HCT116 (cell line): ENCODE data around the gene THADA. TPM values are rescaled to one million over a fixed set of nuclear protein-coding genes. Genes with fewer than 3 reads are reported as not detected.

Source experiments
- ATAC-seq: fragments of 200-7000 bp; cut with Tn5 transposase; 2 replicates; pipeline ENCODE4 v1.9.1; 2020; ENCODE audit warnings: mild to moderate bottlenecking, moderate library complexity
- BruUV-seq: library from RNA; stranded (reverse); fragments of 400-500 nt; replicated peaks from 2 replicates; lab custom pipeline; 2021; lab: Mats Ljungman, UMichigan
- CTCF ChIA-PET: fragments of 300-600 bp; sonication (Branson Sonifier 250); formaldehyde crosslinking; loops from one replicate; lab custom pipeline; 2021; ENCODE audit warnings: antibody characterized with exemption; lab: Charles Lee
- POLR2A ChIA-PET: fragments of 300-600, 350-600 bp; sonication (Branson Sonifier 250); formaldehyde crosslinking; loops from one replicate; lab custom pipeline; 2021; ENCODE audit warnings: antibody characterized with exemption; lab: Charles Lee
- RAD21 ChIA-PET, 2 experiments: fragments of 300-600 bp; sonication (Branson Sonifier 250); formaldehyde crosslinking; loops; one replicate each; lab custom pipeline; 2023; ENCODE audit warnings: low total read pairs in 2 of 2; ENCODE audit not compliant: uncharacterized antibody in 2 of 2, unreplicated experiment in 2 of 2, low non-redundant PET in 1 of 2; lab: Charles Lee
- DNase-seq: peaks from one replicate; pipeline ENCODE4 v3.0.0-alpha.2; 2010; ENCODE audit warnings: low read depth, low spot score
- H2AFZ ChIP-seq: fragments of 200-600 bp; shearing (Covaris generic), sonication (generic); 2 replicates; pipeline ENCODE4 v1.6.1; 2017; ENCODE audit warnings: low read depth, mixed run types, mixed read lengths, antibody characterized with exemption, low read length; ENCODE audit not compliant: poor library complexity, severe bottlenecking
- H3K27ac ChIP-seq: 2 replicates; pipeline ENCODE4 v1.5.1; 2012; ENCODE audit warnings: low read depth, low read length
- H3K27me3 ChIP-seq: fragments of 200-600 bp; sonication (generic); 2 replicates; pipeline ENCODE4 v1.6.1; 2016; ENCODE audit warnings: mixed run types, low read length, mixed read lengths; ENCODE audit not compliant: insufficient read depth
- H3K36me3 ChIP-seq, 2 experiments: fragments of 200-500 bp in 1 of 2; fragments of 200-600 bp in 1 of 2; sonication (Bioruptor generic) in 1 of 2; sonication (generic) in 1 of 2; 2 replicates each; pipeline versions ENCODE4 v1.5.1 to v1.6.1; 2014 to 2016; ENCODE audit warnings: low read length in 2 of 2, inconsistent platforms in 1 of 2, mixed read lengths in 1 of 2, mixed run types in 1 of 2; ENCODE audit not compliant: insufficient read depth in 2 of 2, control insufficient read depth in 1 of 2
- H3K4me1 ChIP-seq, 2 experiments: fragments of 200-600 bp in 1 of 2; sonication (generic) in 1 of 2; 2 replicates each; pipeline versions ENCODE4 v1.5.1 to v1.6.1; 2012 to 2017; ENCODE audit warnings: low read length in 2 of 2, inconsistent platforms in 1 of 2, mild to moderate bottlenecking in 1 of 2, mixed read lengths in 1 of 2, mixed run types in 1 of 2, moderate library complexity in 1 of 2; ENCODE audit not compliant: insufficient read depth in 2 of 2, control insufficient read depth in 1 of 2
- H3K4me2 ChIP-seq: fragments of 200-600 bp; sonication (generic); 2 replicates; pipeline ENCODE4 v1.6.1; 2017; ENCODE audit warnings: mixed run types, low read length, mixed read lengths
- H3K4me3 ChIP-seq, 2 experiments: fragments of 200-600 bp in 1 of 2; sonication (generic) in 1 of 2; replicated peaks in 1 of 2; 2 replicates each; pipeline ENCODE4 v1.5.1; 2011 to 2016; ENCODE audit warnings: low read length in 2 of 2, control low read depth in 1 of 2, low read depth in 1 of 2, mild to moderate bottlenecking in 1 of 2, mixed read lengths in 1 of 2, mixed run types in 1 of 2
- H3K79me2 ChIP-seq: fragments of 200-600 bp; sonication (generic); 2 replicates; pipeline ENCODE4 v1.6.1; 2017; ENCODE audit warnings: mild to moderate bottlenecking, mixed run types, low read length, moderate library complexity, mixed read lengths; ENCODE audit not compliant: insufficient read depth
- H3K9ac ChIP-seq: fragments of 200-600 bp; sonication (generic); 2 replicates; pipeline ENCODE4 v1.6.1; 2016; ENCODE audit warnings: low read length, mixed read lengths
- H3K9me2 ChIP-seq: fragments of 200-600 bp; sonication (generic), shearing (Covaris generic); 2 replicates; pipeline ENCODE4 v1.6.1; 2017; ENCODE audit warnings: mixed run types, mild to moderate bottlenecking, moderate library complexity; ENCODE audit not compliant: insufficient read depth
- H3K9me3 ChIP-seq, 2 experiments: fragments of 200-500 bp in 1 of 2; fragments of 200-600 bp in 1 of 2; sonication (Bioruptor generic) in 1 of 2; sonication (generic) in 1 of 2; 2 replicates each; pipeline ENCODE4 v1.6.1; 2014 to 2017; ENCODE audit warnings: low read length in 2 of 2, mixed read lengths in 2 of 2, inconsistent platforms in 1 of 2, low read depth in 1 of 2, mild to moderate bottlenecking in 1 of 2, mixed run types in 1 of 2, moderate library complexity in 1 of 2; ENCODE audit not compliant: control insufficient read depth in 1 of 2, insufficient read depth in 1 of 2
- H4K20me1 ChIP-seq: fragments of 200-600 bp; sonication (generic), shearing (Covaris generic); 2 replicates; pipeline ENCODE4 v1.6.1; 2017; ENCODE audit warnings: mixed run types, mild to moderate bottlenecking, moderate library complexity; ENCODE audit not compliant: insufficient read depth
- ATF3 ChIP-seq: IDR thresholded peaks from 2 replicates; pipeline ENCODE4 v1.6.1; 2012
- CBX3 ChIP-seq: IDR thresholded peaks from 2 replicates; pipeline ENCODE4 v1.6.1; 2012; ENCODE audit warnings: low read depth
- EGR1 ChIP-seq: IDR thresholded peaks from 2 replicates; pipeline ENCODE4 v1.6.1; 2012; ENCODE audit warnings: low read depth
- EZH2 ChIP-seq: fragments of 200-600 bp; sonication (generic); IDR thresholded peaks from 2 replicates; pipeline ENCODE4 v1.6.1; 2017; ENCODE audit warnings: antibody characterized with exemption, mixed run types
- FOSL1 ChIP-seq: IDR thresholded peaks from 2 replicates; pipeline ENCODE4 v1.6.1; 2012; ENCODE audit warnings: low read depth
- MAX ChIP-seq: IDR thresholded peaks from 2 replicates; pipeline ENCODE4 v1.6.1; 2012
- RAD21 ChIP-seq: IDR thresholded peaks from 2 replicates; pipeline ENCODE4 v1.6.1; 2012; ENCODE audit warnings: low read depth, mild to moderate bottlenecking
- REST ChIP-seq: IDR thresholded peaks from 2 replicates; pipeline ENCODE4 v1.6.1; 2012; ENCODE audit warnings: low read depth
- SIN3A ChIP-seq: IDR thresholded peaks from 2 replicates; pipeline ENCODE4 v1.6.1; 2012; ENCODE audit warnings: low read depth
- ZBTB33 ChIP-seq: IDR thresholded peaks from 2 replicates; pipeline ENCODE4 v1.6.1; 2011; ENCODE audit warnings: mild to moderate bottlenecking, low read length, moderate library complexity; ENCODE audit not compliant: insufficient replicate concordance; ENCODE audit errors: extremely low read depth
- ZFX ChIP-seq: fragments of 450-650 bp; IDR thresholded peaks from 2 replicates; pipeline ENCODE4 v1.6.1; 2017
- ZNF274 ChIP-seq: fragments of 200-500 bp; sonication (Bioruptor generic); IDR thresholded peaks from 2 replicates; pipeline ENCODE4 v1.6.1; 2014; ENCODE audit warnings: mild to moderate bottlenecking, low read depth, low read length, inconsistent platforms
- intact Hi-C: fragments of 100-400 bp; cut with micrococcal nuclease; formaldehyde crosslinking; loops from 2 replicates; pipeline ENCODE4 v1.10.0; 2022
- total RNA-seq: library from RNA; stranded (reverse); gene quantifications from one replicate; pipeline ENCODE4 v1.2.1, GENCODE V29; 2021; ENCODE audit not compliant: unreplicated experiment

Gene THADA
- total RNA-seq, 1 experiment from 2014 or later = 30.7 TPM

- Histone ChIP-seq H3K36me3 (no peaks in the 10 kb centered on the region), H3K9me3 (no peaks in the 10 kb centered on the region), H3K4me3 (no peak overlapping the region), H3K27ac (no peak overlapping the region), H3K9me2 (no peaks in the 10 kb centered on the region), H3K9ac (no peak overlapping the region), H3K27me3 (no peaks in the 10 kb centered on the region), H3K4me2 (no peak overlapping the region), H3K79me2 (no peaks in the 10 kb centered on the region), H3K4me1 (no peaks in the 10 kb centered on the region), H2AFZ (no peak overlapping the region), H4K20me1 (no peaks in the 10 kb centered on the region)
- RAD21 ChIA-PET = no interaction called here
- ATAC-seq (no peak), DNase-seq (no peak)
- POLR2A ChIA-PET = no interaction called here
- intact Hi-C loops = no loop called here
- CTCF ChIA-PET = no interaction called here
- TF ChIP-seq REST = no peak
- TF ChIP-seq EGR1 = no peak
- TF ChIP-seq FOSL1 = no peak
- TF ChIP-seq ZBTB33 = no peak
- TF ChIP-seq CBX3 = no peak
- no peak for TF ChIP-seq SIN3A
- no peak for TF ChIP-seq ZNF274
- TF ChIP-seq RAD21 = no peak
- no peak for TF ChIP-seq ATF3
- no peak for TF ChIP-seq EZH2
- TF ChIP-seq MAX = no peak
- no peak for TF ChIP-seq ZFX
- BruUV-seq = no TSS peak
Observed at GRCh38 chr2:43268066-43268953, 327.5 kb downstream of the THADA start.
